Upper lobe of left lung (tissue), 6 donors: ENCODE results near the gene ARHGAP45. TPM values are rescaled to one million over a fixed set of nuclear protein-coding genes. Genes with fewer than 3 reads are reported as not detected.
"Not testable (repeated sequence)": the region's sequence is repeated elsewhere in the genome, so short reads cannot be mapped to it uniquely, and the experiment has no call there.

Source experiments
- ATAC-seq, 2 donors: fragments of 200-7000 bp; cut with Tn5 transposase; one replicate each; pipeline ENCODE4 v1.9.1; 2022; ENCODE audit warnings: mild to moderate bottlenecking in 2 of 2, moderate library complexity in 2 of 2; ENCODE audit not compliant: low FRiP score in 2 of 2
- DNase-seq, 2 donors: peaks; one replicate each; pipeline ENCODE4 v3.0.0-alpha.2; 2019 to 2020
- H3K27ac ChIP-seq, 4 donors: fragments of 200-600 bp; sonication (generic); one replicate each; pipeline ENCODE4 v1.5.1; 2016 to 2019
- H3K27me3 ChIP-seq, 4 donors: fragments of 200-600 bp; sonication (generic); one replicate each; pipeline ENCODE4 v1.5.1; 2017 to 2019
- H3K36me3 ChIP-seq, 4 donors: fragments of 200-600 bp; sonication (generic); one replicate each; pipeline ENCODE4 v1.5.1; 2016 to 2019
- H3K4me1 ChIP-seq, 4 donors: fragments of 200-600 bp; sonication (generic); one replicate each; pipeline ENCODE4 v1.5.1; 2018 to 2019
- H3K4me3 ChIP-seq, 4 donors: fragments of 200-600 bp; sonication (generic); one replicate each; pipeline ENCODE4 v1.5.1; 2017 to 2019; ENCODE audit warnings: mild to moderate bottlenecking in 2 of 4, moderate library complexity in 1 of 4
- H3K9me3 ChIP-seq, 4 donors: fragments of 200-600 bp; sonication (generic); one replicate each; pipeline ENCODE4 v1.5.1; 2018 to 2019
- CTCF ChIP-seq, 6 experiments: fragments of 450-650 bp in 4 of 6; fragments of 200-600 bp in 2 of 6; sonication (generic) in 2 of 6; IDR thresholded peaks; one replicate each; pipeline ENCODE4 v1.5.1; 2016 to 2019; ENCODE audit warnings: antibody characterized with exemption in 6 of 6
- EP300 ChIP-seq, 4 donors: sonication (generic); formaldehyde crosslinking; IDR thresholded peaks; one replicate each; pipeline ENCODE4 v1.5.1; 2017; ENCODE audit warnings: antibody characterized with exemption in 4 of 4, control low read depth in 2 of 4
- POLR2A ChIP-seq, 4 donors: fragments of 450-650 bp; IDR thresholded peaks; one replicate each; pipeline ENCODE4 v1.5.1; 2016 to 2017; ENCODE audit warnings: antibody characterized with exemption in 4 of 4, mild to moderate bottlenecking in 2 of 4
- POLR2AphosphoS5 ChIP-seq, 2 donors: sonication (generic); formaldehyde crosslinking; IDR thresholded peaks; one replicate each; pipeline ENCODE4 v1.5.1; 2017; ENCODE audit warnings: antibody characterized with exemption in 2 of 2
- WGBS, 2 donors: methylation state at CpG; one replicate each; pipeline ENCODE4 v1.1.5; 2017 to 2018; 5-methylcytosine and 5-hydroxymethylcytosine counted together
- total RNA-seq, 6 donors: library from RNA; depleted of rRNA in 4 of 6; stranded (reverse); fragments of >200 nt in 4 of 6; gene quantifications; one replicate each; pipeline versions ENCODE4 v1.1.0 to v1.2.1, GENCODE V29; 2016 to 2021
- donor health status: DM: no; HTN: no; CAD: no; lungs with moderate emphysema.
- donor health status: DM: no; HTN: yes; CAD: no; lungs with severe emphysema.

Gene ARHGAP45
- total RNA-seq, 6 donors from 2014 or later: 91.6 to 332 (median 123) TPM

GRCh38 chr19:1019616-1019961 lies 47.4 kb upstream of the ARHGAP45 start:
- DNase-seq: peak in 1 of 2 donors; percentile 84
- Histone ChIP-seq H3K27me3 (no peaks in the 10 kb centered on the region), H3K36me3 (peaks cover 0 to 6% (median 2%) of the 10 kb centered on the region in 4 donors), H3K9me3 (no peaks in the 10 kb centered on the region), H3K4me3 (peak overlapping the region; percentile 78 to 99 (median 97)), H3K4me1 (peaks cover 58 to 72% (median 65%) of the 10 kb centered on the region in 4 donors), H3K27ac (peak overlapping the region; percentile 29 to 96 (median 94))
- WGBS, 2 donors: no CpG with 5 or more reads among the region's 18 CpGs
- no peak for ATAC-seq
- TF ChIP-seq EP300 (IDR thresholded peaks at IDR 0.05) (no peak), CTCF (IDR thresholded peaks at IDR 0.05) (no peak), POLR2A (IDR thresholded peaks at IDR 0.05) (no peak)

GRCh38 chr19:1019980-1020867 lies 46.7 kb upstream of the ARHGAP45 start:
- H3K9me3 ChIP-seq: no peaks in the 10 kb centered on the region
- peak overlapping the region; percentile 78 to 99 (median 97) for H3K4me3 ChIP-seq
- H3K4me1 ChIP-seq: peaks cover 58 to 66% (median 64%) of the 10 kb centered on the region in 4 donors
- TF ChIP-seq POLR2A (IDR thresholded peaks at IDR 0.05) (no peak), EP300 (IDR thresholded peaks at IDR 0.05) (no peak), CTCF (IDR thresholded peaks at IDR 0.05) (no peak), POLR2AphosphoS5 (IDR thresholded peaks at IDR 0.05) (no peak)
- H3K36me3 ChIP-seq: no peaks in the 10 kb centered on the region
- peak overlapping the region; percentile 94 to 96 (median 94) for H3K27ac ChIP-seq
- H3K27me3 ChIP-seq: no peaks in the 10 kb centered on the region
- 0 to 3% methylated on average over 44 to 50 of the region's 60 CpGs for WGBS, 2 donors
- peak in 1 of 2 donors; percentile 91 for DNase-seq
- ATAC-seq: no peak

- Histone ChIP-seq H3K9me3 (no peaks in the 10 kb centered on the region), H3K4me1 (peaks cover 59 to 63% (median 60%) of the 10 kb centered on the region in 4 donors), H3K27ac (peak within 1 kb of the TSS; percentile 94 to 96 (median 94)), H3K4me3 (peak within 1 kb of the TSS; percentile 78 to 99 (median 97)), H3K36me3 (no peaks in the 10 kb centered on the region), H3K27me3 (no peaks in the 10 kb centered on the region)
- 0 to 2% methylated on average over 11 to 32 of the region's 68 CpGs for WGBS, 2 donors
- TF ChIP-seq CTCF (IDR thresholded peaks at IDR 0.05) (no peak), EP300 (IDR thresholded peaks at IDR 0.05) (peak in 1 of 4 donors; percentile 42), POLR2A (IDR thresholded peaks at IDR 0.05) (peak in 3 of 4 donors; percentile 52 to 86 (median 62)), POLR2AphosphoS5 (IDR thresholded peaks at IDR 0.05) (peak in 1 of 2 donors; percentile 81)
- ATAC-seq: peak; percentile 95 to 96
- DNase-seq: peak; percentile 98 to 99
These were observed 46.0 kb upstream of the ARHGAP45 start, which contains the start of gene TMEM259 for GRCh38 chr19:1020868-1021425. TSS of gene TMEM259 (minus strand) at chr19:1021123. CDS start at chr19:1020996, 127 bp downstream.

GRCh38 chr19:1023883-1024188 lies 43.1 kb upstream of the ARHGAP45 start:
- Histone ChIP-seq H3K4me1 (peaks cover 44 to 62% (median 51%) of the 10 kb centered on the region in 4 donors), H3K27ac (peak overlapping the region in 2 of 4 donors; percentile 94 to 96)
- ATAC-seq, H3K27me3 ChIP-seq, H3K4me3 ChIP-seq, H3K36me3 ChIP-seq, DNase-seq, H3K9me3 ChIP-seq: not testable (repeated sequence)
- WGBS, 2 donors: 81 to 87% methylated on average over 5 of the region's 5 CpGs

- not testable (repeated sequence) for H3K27me3 ChIP-seq, H3K36me3 ChIP-seq, ATAC-seq, H3K4me3 ChIP-seq, H3K9me3 ChIP-seq, H3K27ac ChIP-seq, DNase-seq
- H3K4me1 ChIP-seq: peaks cover 40 to 61% (median 48%) of the 10 kb centered on the region in 4 donors
- 77 to 79% methylated on average over 4 to 6 of the region's 6 CpGs for WGBS, 2 donors
These were observed 41.9 kb upstream of the ARHGAP45 start for GRCh38 chr19:1025080-1025479.
